ENCODE measurements around the gene ANKRD37. TPM values are rescaled to one million over a fixed set of nuclear protein-coding genes. Genes with fewer than 3 reads are reported as not detected.

ANKRD37 gene
- total RNA-seq, 1 donor from 2014 or later: 1.4 TPM

DNA sequence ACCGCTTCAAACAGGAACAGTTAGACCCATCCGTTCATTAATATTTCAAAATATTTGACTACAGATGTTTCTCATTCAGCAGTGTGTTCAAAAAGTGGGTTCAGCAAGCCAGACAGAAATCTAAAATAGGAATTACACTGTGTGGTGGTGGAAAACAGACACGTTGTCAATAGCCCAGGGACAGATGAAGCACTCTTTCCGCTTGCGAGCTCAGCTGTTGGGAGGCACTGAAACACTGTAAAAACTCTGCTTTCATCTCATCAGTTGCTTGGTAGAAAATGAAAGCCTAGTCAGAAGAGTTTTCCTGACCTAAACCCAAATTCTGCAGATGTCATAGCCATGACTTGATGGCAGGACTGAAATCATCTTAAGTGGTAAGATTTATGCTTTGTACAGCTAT is 39.4 kb upstream of the ANKRD37 start:
- no peak for DNase-seq (ENCODE audit: low spot score, unreplicated experiment)
- TF ChIP-seq, protein P1, sequence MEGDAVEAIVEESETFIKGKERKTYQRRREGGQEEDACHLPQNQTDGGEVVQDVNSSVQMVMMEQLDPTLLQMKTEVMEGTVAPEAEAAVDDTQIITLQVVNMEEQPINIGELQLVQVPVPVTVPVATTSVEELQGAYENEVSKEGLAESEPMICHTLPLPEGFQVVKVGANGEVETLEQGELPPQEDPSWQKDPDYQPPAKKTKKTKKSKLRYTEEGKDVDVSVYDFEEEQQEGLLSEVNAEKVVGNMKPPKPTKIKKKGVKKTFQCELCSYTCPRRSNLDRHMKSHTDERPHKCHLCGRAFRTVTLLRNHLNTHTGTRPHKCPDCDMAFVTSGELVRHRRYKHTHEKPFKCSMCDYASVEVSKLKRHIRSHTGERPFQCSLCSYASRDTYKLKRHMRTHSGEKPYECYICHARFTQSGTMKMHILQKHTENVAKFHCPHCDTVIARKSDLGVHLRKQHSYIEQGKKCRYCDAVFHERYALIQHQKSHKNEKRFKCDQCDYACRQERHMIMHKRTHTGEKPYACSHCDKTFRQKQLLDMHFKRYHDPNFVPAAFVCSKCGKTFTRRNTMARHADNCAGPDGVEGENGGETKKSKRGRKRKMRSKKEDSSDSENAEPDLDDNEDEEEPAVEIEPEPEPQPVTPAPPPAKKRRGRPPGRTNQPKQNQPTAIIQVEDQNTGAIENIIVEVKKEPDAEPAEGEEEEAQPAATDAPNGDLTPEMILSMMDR (IDR thresholded peaks at IDR 0.05; ENCODE audit: unreplicated experiment): no peak
- H3K4me1 Mint-ChIP-seq (ENCODE audit: low read depth): peaks cover 2% of the 10 kb centered on the region
- no peak overlapping the region for H3K27ac Mint-ChIP-seq
- H3K9me3 Mint-ChIP-seq (ENCODE audit: low read depth): no peaks in the 10 kb centered on the region
- no peaks in the 10 kb centered on the region for H3K27me3 Mint-ChIP-seq
- peaks cover 10% of the 10 kb centered on the region for H3K36me3 Mint-ChIP-seq (ENCODE audit: insufficient read depth)
- no peak overlapping the region for H3K4me3 Mint-ChIP-seq (ENCODE audit: low read depth)

DNA sequence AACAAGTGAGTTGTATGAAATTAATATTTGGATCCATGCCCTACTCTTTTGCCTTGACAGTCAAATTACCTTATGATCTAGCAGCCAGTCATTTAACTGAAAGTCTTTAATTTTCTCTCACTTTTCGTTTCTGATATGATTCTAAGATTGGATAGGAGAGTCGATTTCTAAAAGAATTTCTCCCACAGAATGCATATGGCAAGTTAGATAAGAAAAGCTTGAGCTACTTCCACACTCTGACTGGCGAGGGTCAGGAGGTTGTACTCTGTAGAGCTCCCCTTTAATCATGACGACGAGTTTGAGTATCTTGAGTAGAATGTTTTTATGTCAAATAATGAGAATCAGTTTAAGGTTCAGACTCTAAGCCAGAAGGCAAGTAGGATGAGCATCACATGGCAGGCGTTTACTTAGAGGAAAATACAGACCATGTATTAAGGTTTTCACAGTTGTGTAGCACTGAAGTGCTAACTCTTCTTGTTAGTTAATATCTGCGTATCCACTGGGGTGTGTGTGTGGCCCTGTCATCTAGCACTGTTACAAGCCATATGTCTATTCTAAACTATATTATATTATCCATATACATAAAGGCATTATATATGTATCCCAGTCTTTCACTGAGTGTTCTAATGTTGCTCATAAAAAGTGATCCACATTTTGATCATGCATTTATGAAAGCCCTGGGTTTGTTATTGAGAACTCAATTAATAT is 38.8 kb upstream of the ANKRD37 start:
- no peak for DNase-seq (ENCODE audit: low spot score, unreplicated experiment)
- TF ChIP-seq, protein P1 (IDR thresholded peaks at IDR 0.05; ENCODE audit: unreplicated experiment): no peak
- H3K36me3 Mint-ChIP-seq (ENCODE audit: insufficient read depth): peaks cover 10% of the 10 kb centered on the region
- H3K27me3 Mint-ChIP-seq: no peaks in the 10 kb centered on the region
- peaks cover 2% of the 10 kb centered on the region for H3K4me1 Mint-ChIP-seq (ENCODE audit: low read depth)
- H3K9me3 Mint-ChIP-seq (ENCODE audit: low read depth): no peaks in the 10 kb centered on the region
- H3K4me3 Mint-ChIP-seq (ENCODE audit: low read depth): no peak overlapping the region
- no peak overlapping the region for H3K27ac Mint-ChIP-seq

DNA sequence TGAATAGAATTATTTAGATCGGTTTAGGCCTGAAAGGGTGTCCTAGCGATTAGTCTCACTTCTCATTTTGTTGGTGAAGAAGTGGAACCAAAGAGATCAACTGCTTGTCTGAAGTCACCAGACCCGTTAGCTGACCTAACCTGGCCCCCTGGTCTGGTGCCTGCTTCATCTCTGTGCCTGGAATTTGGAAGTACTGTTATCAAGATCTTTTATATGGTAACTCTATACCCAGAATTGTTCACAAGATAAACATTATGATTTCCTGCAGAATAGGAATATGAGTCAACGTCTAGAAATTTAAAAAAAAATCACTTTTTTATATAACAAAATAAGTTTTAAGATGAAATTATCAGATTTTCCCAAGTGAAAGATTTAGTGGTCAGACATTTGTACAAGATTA is 38.1 kb upstream of the ANKRD37 start:
- Mint-ChIP-seq H3K4me3 (ENCODE audit: low read depth) (no peak overlapping the region), H3K27me3 (no peaks in the 10 kb centered on the region), H3K36me3 (ENCODE audit: insufficient read depth) (peaks cover 9% of the 10 kb centered on the region), H3K9me3 (ENCODE audit: low read depth) (no peaks in the 10 kb centered on the region), H3K27ac (no peak overlapping the region), H3K4me1 (ENCODE audit: low read depth) (peaks cover 4% of the 10 kb centered on the region)
- DNase-seq (ENCODE audit: low spot score, unreplicated experiment): no peak
- TF ChIP-seq, protein P1 (IDR thresholded peaks at IDR 0.05; ENCODE audit: unreplicated experiment): no peak

DNA sequence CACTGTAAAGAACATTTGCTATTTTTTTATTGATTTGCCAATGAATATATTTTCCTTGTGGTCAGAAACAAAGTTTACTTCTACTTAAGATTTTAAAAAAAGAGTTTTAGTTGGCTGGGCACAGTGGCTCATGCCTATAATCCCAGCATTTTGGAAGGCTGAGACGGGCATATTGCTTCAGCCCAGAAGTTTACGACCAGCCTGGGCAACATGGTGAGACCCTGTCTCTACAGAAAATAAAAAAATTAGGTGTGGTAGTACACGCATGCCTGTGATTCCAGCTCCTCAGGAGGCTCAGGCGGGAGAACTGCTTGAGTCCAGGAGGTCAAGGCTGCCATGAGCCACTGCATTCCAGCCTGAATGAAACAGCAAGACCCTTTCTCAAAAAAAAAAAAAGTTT is 37.7 kb upstream of the ANKRD37 start:
- no peak for DNase-seq (ENCODE audit: low spot score, unreplicated experiment)
- Mint-ChIP-seq H3K9me3 (ENCODE audit: low read depth) (no peaks in the 10 kb centered on the region), H3K4me1 (ENCODE audit: low read depth) (peaks cover 4% of the 10 kb centered on the region), H3K4me3 (ENCODE audit: low read depth) (no peak overlapping the region), H3K27ac (no peak overlapping the region), H3K36me3 (ENCODE audit: insufficient read depth) (peaks cover 8% of the 10 kb centered on the region), H3K27me3 (no peaks in the 10 kb centered on the region)
- TF ChIP-seq, protein P1 (IDR thresholded peaks at IDR 0.05; ENCODE audit: unreplicated experiment): no peak

DNA sequence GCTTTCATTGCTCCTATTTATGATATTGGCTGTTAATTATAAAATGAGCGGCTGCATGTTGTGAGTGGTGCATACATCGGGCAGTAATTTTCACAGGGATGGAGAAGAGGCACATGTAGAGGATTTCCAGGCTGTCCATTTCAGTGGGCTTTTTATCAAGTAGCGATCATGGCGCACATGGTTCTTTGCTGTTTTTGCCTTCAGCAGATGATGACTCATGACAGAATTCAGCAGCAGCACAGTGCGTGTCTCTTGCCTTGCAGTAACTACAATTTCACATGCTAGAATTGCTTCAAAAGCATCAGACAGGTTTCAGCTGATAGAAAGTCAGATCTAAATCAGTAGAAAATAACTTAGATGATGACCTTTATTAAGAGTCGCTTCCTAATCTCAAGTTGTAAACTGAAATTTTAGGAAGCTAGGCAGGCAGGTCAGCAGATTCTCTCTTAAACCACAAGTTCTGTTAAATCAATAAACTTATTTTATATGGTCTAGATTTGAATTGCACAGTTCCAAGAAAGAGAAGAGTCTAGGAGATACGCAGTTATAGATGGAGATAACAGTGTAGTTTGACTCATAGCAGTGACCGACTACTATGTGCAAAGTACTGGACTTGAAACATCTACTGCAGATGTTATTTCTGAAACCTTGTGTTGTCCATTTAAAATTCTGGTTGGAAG is 36.7 kb upstream of the ANKRD37 start:
- Mint-ChIP-seq H3K4me1 (ENCODE audit: low read depth) (peaks cover 4% of the 10 kb centered on the region), H3K27me3 (no peaks in the 10 kb centered on the region), H3K4me3 (ENCODE audit: low read depth) (no peak overlapping the region), H3K27ac (no peak overlapping the region), H3K9me3 (ENCODE audit: low read depth) (no peaks in the 10 kb centered on the region), H3K36me3 (ENCODE audit: insufficient read depth) (peaks cover 8% of the 10 kb centered on the region)
- TF ChIP-seq, protein P1 (IDR thresholded peaks at IDR 0.05; ENCODE audit: unreplicated experiment): no peak
- DNase-seq (ENCODE audit: low spot score, unreplicated experiment): no peak

Measured in progenitor cell of endocrine pancreas (in vitro differentiated cells).